ENCODE data around the gene LCN1. TPM values are rescaled to one million over a fixed set of nuclear protein-coding genes. Genes with fewer than 3 reads are reported as not detected.

Gene LCN1
- total RNA-seq, 4 donors from 2014 or later = not detected

GRCh38 chr9:135500071-135500524 lies 21.1 kb upstream of the LCN1 start:
- Histone ChIP-seq H3K36me3 (peaks cover 0 to 10% (median 0%) of the 10 kb centered on the region in 4 donors), H3K27ac (peak overlapping the region; percentile 77 to 92 (median 86)), H3K27me3 (no peaks in the 10 kb centered on the region), H3K4me3 (peak overlapping the region; percentile 81 to 100 (median 96)), H3K4me1 (peaks cover 15 to 25% (median 18%) of the 10 kb centered on the region in 4 donors), H3K9me3 (no peaks in the 10 kb centered on the region)
- no peak for TF ChIP-seq POLR2AphosphoS5 (IDR thresholded peaks at IDR 0.05)
- no peak for TF ChIP-seq EP300 (IDR thresholded peaks at IDR 0.05; ENCODE audit: low read depth)
- no peak for TF ChIP-seq CTCF (IDR thresholded peaks at IDR 0.05)
- TF ChIP-seq POLR2A (IDR thresholded peaks at IDR 0.05) = no peak
- intact Hi-C loops (cut with DNase I; ENCODE audit: low total_unique reads) = no loop called here
- in situ Hi-C loops (cut with MboI; ENCODE audit: low pct_ligation_motif_present in 1 of 4, low pct_unique_long_range_greater_than_20kb in 1 of 4, low sequenced_read_pairs in 3 of 4) = no loop called here
- WGBS, 2 donors (ENCODE audit: low coverage in 1 of 2) = 0% methylated on average over 29 of the region's 29 CpGs; no CpG with 5 or more reads in 1 of the 2 donors
- no peak for DNase-seq

DNA sequence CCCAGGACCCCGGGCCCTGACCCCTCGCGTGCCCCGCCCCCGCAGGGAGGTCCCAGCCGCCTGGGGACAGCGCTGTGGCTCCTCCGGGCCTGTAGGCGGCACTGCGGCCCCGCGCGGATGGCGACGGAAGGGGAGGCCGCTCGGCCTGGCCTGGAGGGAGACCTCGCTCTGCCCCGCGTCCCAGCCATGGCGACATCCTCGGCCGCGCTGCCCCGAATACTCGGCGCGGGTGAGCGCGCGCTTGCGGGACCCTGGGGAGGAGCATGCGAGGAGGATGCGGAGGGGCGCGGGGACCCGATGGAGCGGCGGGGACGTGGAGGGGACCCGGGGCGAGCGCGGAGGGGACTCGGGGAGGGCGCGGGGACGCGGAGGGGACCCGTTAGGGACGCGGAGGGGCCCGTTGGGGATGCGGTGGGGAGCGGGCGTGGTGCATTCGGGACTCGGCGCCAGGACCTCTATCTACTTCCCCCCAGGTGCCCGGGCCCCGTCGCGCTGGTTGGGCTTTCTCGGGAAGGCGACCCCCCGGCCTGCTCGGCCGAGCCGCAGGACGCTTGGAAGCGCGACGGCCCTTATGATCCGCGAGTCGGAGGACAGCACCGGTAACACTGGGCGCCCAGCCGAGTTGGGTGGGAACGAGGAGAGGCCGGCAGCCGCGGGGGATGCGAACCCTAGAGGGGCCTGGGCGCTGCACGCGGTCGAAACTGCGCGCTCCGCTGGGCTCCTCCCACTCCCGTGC lies 20.5 kb upstream of the LCN1 start, which contains the start of gene MRPS2:
TSS of gene MRPS2 (plus strand) at position 158 of the 736 bp plus-strand sequence. CDS start at position 187, 29 bp downstream.
- Histone ChIP-seq H3K4me3 (peak within 1 kb of the TSS; percentile 81 to 100 (median 96)), H3K36me3 (peaks cover 0 to 10% (median 0%) of the 10 kb centered on the region in 4 donors), H3K27ac (peak within 1 kb of the TSS; percentile 77 to 92 (median 86)), H3K4me1 (peaks cover 15 to 25% (median 18%) of the 10 kb centered on the region in 4 donors), H3K9me3 (no peaks in the 10 kb centered on the region), H3K27me3 (no peaks in the 10 kb centered on the region)
- peak; percentile 73 to 91 (median 89) for TF ChIP-seq CTCF (IDR thresholded peaks at IDR 0.05)
- TF ChIP-seq POLR2A (IDR thresholded peaks at IDR 0.05) = peak; percentile 66
- TF ChIP-seq POLR2AphosphoS5 (IDR thresholded peaks at IDR 0.05) = peak; percentile 40 to 74 (median 74)
- TF ChIP-seq EP300 (IDR thresholded peaks at IDR 0.05; ENCODE audit: low read depth) = no peak
- peak; percentile 90 for DNase-seq
- 1% methylated on average over 52 of the region's 92 CpGs; no CpG with 5 or more reads in 1 of the 2 donors for WGBS, 2 donors (ENCODE audit: low coverage in 1 of 2)
- intact Hi-C loops (cut with DNase I; ENCODE audit: low total_unique reads) (no loop called here), in situ Hi-C loops (cut with MboI; ENCODE audit: low pct_ligation_motif_present in 1 of 4, low pct_unique_long_range_greater_than_20kb in 1 of 4, low sequenced_read_pairs in 3 of 4) (no loop called here)

GRCh38 chr9:135501261-135502167 lies 19.7 kb upstream of the LCN1 start:
- Histone ChIP-seq H3K27me3 (no peaks in the 10 kb centered on the region), H3K9me3 (no peaks in the 10 kb centered on the region), H3K4me1 (peaks cover 15 to 25% (median 18%) of the 10 kb centered on the region in 4 donors), H3K4me3 (peak overlapping the region; percentile 81 to 100 (median 96)), H3K36me3 (peaks cover 0 to 10% (median 0%) of the 10 kb centered on the region in 4 donors), H3K27ac (peak overlapping the region; percentile 77 to 92 (median 86))
- intact Hi-C loops (cut with DNase I; ENCODE audit: low total_unique reads) = no loop called here
- 63% methylated on average over 23 of the region's 38 CpGs; no CpG with 5 or more reads in 1 of the 2 donors for WGBS, 2 donors (ENCODE audit: low coverage in 1 of 2)
- DNase-seq = peak; percentile 66
- in situ Hi-C loops (cut with MboI; ENCODE audit: low pct_ligation_motif_present in 1 of 4, low pct_unique_long_range_greater_than_20kb in 1 of 4, low sequenced_read_pairs in 3 of 4) = no loop called here
- TF ChIP-seq EP300 (IDR thresholded peaks at IDR 0.05; ENCODE audit: low read depth) = no peak

DNA sequence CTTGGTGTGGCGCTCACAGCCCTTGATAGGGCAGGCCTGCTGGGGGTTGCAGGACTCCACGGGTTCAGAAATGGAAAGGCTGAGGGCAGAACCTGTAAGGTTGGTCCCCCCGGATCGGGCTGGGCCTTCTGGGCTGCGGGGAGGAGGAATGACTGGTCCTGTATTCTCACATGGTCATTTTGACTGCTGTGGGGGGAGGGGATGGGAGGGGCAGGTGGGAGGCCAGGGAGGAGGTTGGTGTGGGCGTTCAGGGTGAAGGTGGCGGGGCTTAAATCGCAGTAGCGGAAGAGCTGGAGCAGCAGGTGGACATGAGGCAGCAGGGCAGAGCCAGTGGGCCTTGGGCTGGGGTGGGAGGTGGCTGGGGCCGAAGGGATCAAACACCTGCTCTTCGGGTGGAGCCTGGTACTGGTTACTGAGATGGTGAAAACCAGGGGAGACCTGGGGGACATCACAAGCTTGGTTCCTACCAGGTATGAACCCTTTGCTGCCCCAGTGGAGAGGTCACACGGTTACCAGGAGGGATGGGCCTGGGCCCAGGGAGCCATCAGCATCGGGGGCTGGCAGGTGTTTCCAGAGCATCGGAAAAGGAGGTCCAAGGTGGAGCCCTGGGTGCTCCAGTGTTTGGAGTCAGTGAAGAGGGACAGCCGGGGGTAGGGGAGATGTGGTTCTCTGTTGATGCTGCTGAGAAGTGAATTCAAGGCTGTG lies 18.9 kb upstream of the LCN1 start:
- Histone ChIP-seq H3K9me3 (no peaks in the 10 kb centered on the region), H3K27me3 (no peaks in the 10 kb centered on the region), H3K4me3 (no peak overlapping the region), H3K27ac (no peak overlapping the region), H3K36me3 (peaks cover 0 to 10% (median 0%) of the 10 kb centered on the region in 4 donors), H3K4me1 (peaks cover 15 to 25% (median 18%) of the 10 kb centered on the region in 4 donors)
- intact Hi-C loops (cut with DNase I; ENCODE audit: low total_unique reads) (no loop called here), in situ Hi-C loops (cut with MboI; ENCODE audit: low pct_ligation_motif_present in 1 of 4, low pct_unique_long_range_greater_than_20kb in 1 of 4, low sequenced_read_pairs in 3 of 4) (no loop called here)
- TF ChIP-seq CTCF (IDR thresholded peaks at IDR 0.05) = no peak
- TF ChIP-seq POLR2A (IDR thresholded peaks at IDR 0.05) = no peak
- no peak for TF ChIP-seq EP300 (IDR thresholded peaks at IDR 0.05; ENCODE audit: low read depth)
- no peak for TF ChIP-seq POLR2AphosphoS5 (IDR thresholded peaks at IDR 0.05)
- DNase-seq = no peak
- WGBS, 2 donors (ENCODE audit: low coverage in 1 of 2) = 75 to 89% methylated on average over 4 to 15 of the region's 15 CpGs

Data from transverse colon (tissue), 4 donors.